HepG2 (cell line): ENCODE results near the gene GPA33. TPM values are rescaled to one million over a fixed set of nuclear protein-coding genes. Genes with fewer than 3 reads are reported as not detected.

Experiments used
- ELF1 ChIP-seq: sonication (generic); formaldehyde crosslinking; IDR thresholded peaks from 2 replicates; pipeline ENCODE4 v1.4.0; 2020; ENCODE audit warnings: missing genetic modification reagents
- ELF3 ChIP-seq: IDR thresholded peaks from 2 replicates; pipeline ENCODE4 v1.6.1; 2016; ENCODE audit warnings: missing genetic modification reagents, missing compliant biosample characterization
- EP300 ChIP-seq, 3 experiments: sonication (generic) in 1 of 3; formaldehyde crosslinking in 1 of 3; IDR thresholded peaks; 2 replicates each; pipeline versions ENCODE4 v1.5.1 to v1.6.1; 2011 to 2020; ENCODE audit warnings: low read depth in 2 of 3, low read length in 2 of 3, borderline replicate concordance in 1 of 3, improper control_type of control experiment in 1 of 3, mild to moderate bottlenecking in 1 of 3, missing genetic modification reagents in 1 of 3, moderate library complexity in 1 of 3
- EZH2 ChIP-seq: conservative IDR thresholded peaks from 2 replicates; pipeline ENCODE4 v1.6.1; 2012; ENCODE audit warnings: mild to moderate bottlenecking, low read depth, low read length, moderate library complexity
- FOXP1 ChIP-seq, 2 experiments: fragments of 450-650 bp in 1 of 2; IDR thresholded peaks; 2 replicates each; pipeline ENCODE4 v1.6.1; 2017 to 2018; ENCODE audit warnings: antibody characterized with exemption in 1 of 2
- GABPB1 ChIP-seq: IDR thresholded peaks from 2 replicates; pipeline ENCODE4 v1.6.1; 2016; ENCODE audit warnings: mild to moderate bottlenecking, missing genetic modification reagents, moderate library complexity, missing compliant biosample characterization
- KDM2A ChIP-seq: sonication (generic); formaldehyde crosslinking; IDR thresholded peaks from 2 replicates; pipeline ENCODE4 v1.4.0; 2020; ENCODE audit warnings: low read depth, missing genetic modification reagents, borderline replicate concordance
- MBD4 ChIP-seq: IDR thresholded peaks from 2 replicates; pipeline ENCODE4 v1.6.1; 2012; ENCODE audit warnings: low read length, inconsistent platforms, borderline replicate concordance
- MTF2 ChIP-seq: sonication (generic); formaldehyde crosslinking; IDR thresholded peaks from 2 replicates; pipeline ENCODE4 v1.5.0; 2020; ENCODE audit warnings: missing genetic modification reagents, borderline replicate concordance
- PAXIP1 ChIP-seq: sonication (generic); formaldehyde crosslinking; conservative IDR thresholded peaks from 2 replicates; pipeline ENCODE4 v1.4.0; 2020; ENCODE audit warnings: mild to moderate bottlenecking, missing genetic modification reagents, moderate library complexity
- PPARG ChIP-seq: conservative IDR thresholded peaks from 2 replicates; pipeline ENCODE4 v1.6.1; 2016; ENCODE audit warnings: missing biosample characterization, missing genetic modification reagents
- SMYD3 ChIP-seq: sonication (generic); formaldehyde crosslinking; IDR thresholded peaks from 2 replicates; pipeline ENCODE4 v1.8.1; 2023; ENCODE audit warnings: mild to moderate bottlenecking, missing genetic modification reagents
- SP140L ChIP-seq: sonication (generic); formaldehyde crosslinking; IDR thresholded peaks from 2 replicates; pipeline ENCODE4 v1.4.0; 2020; ENCODE audit warnings: missing genetic modification reagents, borderline replicate concordance
- STAT5B ChIP-seq: sonication (generic); formaldehyde crosslinking; IDR thresholded peaks from 2 replicates; pipeline ENCODE4 v1.4.0; 2020; ENCODE audit warnings: missing genetic modification reagents
- ZNF382 ChIP-seq: sonication (generic); formaldehyde crosslinking; IDR thresholded peaks from 2 replicates; pipeline ENCODE4 v1.5.0; 2020; ENCODE audit warnings: missing genetic modification reagents, mild to moderate bottlenecking, borderline replicate concordance
- ZNF430 ChIP-seq: sonication (generic); formaldehyde crosslinking; IDR thresholded peaks from 2 replicates; pipeline ENCODE4 v1.9.0; 2021; ENCODE audit warnings: mild to moderate bottlenecking, missing genetic modification reagents
- ZNF770 ChIP-seq: sonication (generic); formaldehyde crosslinking; IDR thresholded peaks from 2 replicates; pipeline ENCODE4 v1.5.0; 2020; ENCODE audit warnings: mild to moderate bottlenecking, missing genetic modification reagents
- polyA plus RNA-seq, 8 experiments: library from polyadenylated mRNA; depleted of rRNA in 3 of 8; stranded (reverse) in 7 of 8; unstranded in 1 of 8; fragments of >200 nt; fragmentation: Illumina TruSeq in 4 of 8; extraction: Trizol in 4 of 8; gene quantifications; 2 replicates each; pipeline versions ENCODE4 v1.2.1 to v1.2.3, GENCODE V29; 2011 to 2016; ENCODE audit warnings: low read depth in 4 of 8, missing spikeins in 1 of 8, mixed read lengths in 1 of 8; ENCODE audit not compliant: insufficient read depth in 1 of 8
- total RNA-seq, 5 experiments: library from RNA; depleted of rRNA; stranded (reverse); fragments of >200 nt; fragmentation: Illumina TruSeq; extraction: Trizol; gene quantifications; 2 replicates each; pipeline ENCODE4 v1.2.3, GENCODE V29; 2016; ENCODE audit warnings: low read depth in 1 of 5
- TF ChIP-seq, protein P1 (sequence below): fragments of 450-650 bp; IDR thresholded peaks from 2 replicates; pipeline ENCODE4 v1.6.1; 2016
- TF ChIP-seq, protein P2 (sequence below): IDR thresholded peaks from 2 replicates; pipeline ENCODE4 v1.6.1; 2016; ENCODE audit warnings: control low read depth
- TF ChIP-seq, protein P3 (sequence below): sonication (generic); formaldehyde crosslinking; IDR thresholded peaks from 2 replicates; pipeline ENCODE4 v1.9.0; 2021; ENCODE audit warnings: missing genetic modification reagents, borderline replicate concordance

GPA33 gene
- total and polyA plus RNA-seq, 2 of the 13 experiments (the other 11 are each of a cell fraction or from before 2014, with no cell fraction given), result not detected

DNA sequence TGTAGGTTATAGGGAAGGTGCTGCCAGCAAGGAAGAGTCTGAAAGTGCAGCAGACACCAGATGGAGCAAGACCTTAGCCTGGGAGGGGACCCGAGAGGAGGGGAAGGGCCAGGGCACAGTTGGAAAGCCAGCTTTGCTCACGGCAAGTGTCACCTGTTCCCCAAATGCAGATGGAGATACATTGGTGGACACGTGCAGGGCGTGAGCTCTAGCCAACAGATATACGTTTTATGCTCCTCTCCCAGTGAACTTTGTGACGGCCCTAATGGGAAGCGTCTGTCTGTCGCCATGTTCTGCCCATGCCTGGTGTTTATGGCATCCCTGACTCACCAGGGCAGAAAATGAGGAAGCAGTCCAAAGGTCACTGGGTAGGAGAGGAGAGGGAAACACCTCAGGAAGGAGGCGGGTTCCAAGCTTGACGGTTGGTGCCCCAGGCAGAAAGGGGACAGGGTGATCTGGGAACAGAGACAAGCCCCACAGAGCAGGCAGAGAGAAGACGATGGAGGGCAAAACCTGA is 7.6 kb downstream of the GPA33 start (continued):
- TF ChIP-seq, protein P1, sequence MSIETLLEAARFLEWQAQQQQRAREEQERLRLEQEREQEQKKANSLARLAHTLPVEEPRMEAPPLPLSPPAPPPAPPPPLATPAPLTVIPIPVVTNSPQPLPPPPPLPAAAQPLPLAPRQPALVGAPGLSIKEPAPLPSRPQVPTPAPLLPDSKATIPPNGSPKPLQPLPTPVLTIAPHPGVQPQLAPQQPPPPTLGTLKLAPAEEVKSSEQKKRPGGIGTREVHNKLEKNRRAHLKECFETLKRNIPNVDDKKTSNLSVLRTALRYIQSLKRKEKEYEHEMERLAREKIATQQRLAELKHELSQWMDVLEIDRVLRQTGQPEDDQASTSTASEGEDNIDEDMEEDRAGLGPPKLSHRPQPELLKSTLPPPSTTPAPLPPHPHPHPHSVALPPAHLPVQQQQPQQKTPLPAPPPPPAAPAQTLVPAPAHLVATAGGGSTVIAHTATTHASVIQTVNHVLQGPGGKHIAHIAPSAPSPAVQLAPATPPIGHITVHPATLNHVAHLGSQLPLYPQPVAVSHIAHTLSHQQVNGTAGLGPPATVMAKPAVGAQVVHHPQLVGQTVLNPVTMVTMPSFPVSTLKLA, result peak; percentile 21; the same call in 1 of the 2 replicates
- peak; percentile 60; the same call in 1 of the 2 replicates for TF ChIP-seq PPARG (CRISPR knock-in tag)
- TF ChIP-seq, protein P2, sequence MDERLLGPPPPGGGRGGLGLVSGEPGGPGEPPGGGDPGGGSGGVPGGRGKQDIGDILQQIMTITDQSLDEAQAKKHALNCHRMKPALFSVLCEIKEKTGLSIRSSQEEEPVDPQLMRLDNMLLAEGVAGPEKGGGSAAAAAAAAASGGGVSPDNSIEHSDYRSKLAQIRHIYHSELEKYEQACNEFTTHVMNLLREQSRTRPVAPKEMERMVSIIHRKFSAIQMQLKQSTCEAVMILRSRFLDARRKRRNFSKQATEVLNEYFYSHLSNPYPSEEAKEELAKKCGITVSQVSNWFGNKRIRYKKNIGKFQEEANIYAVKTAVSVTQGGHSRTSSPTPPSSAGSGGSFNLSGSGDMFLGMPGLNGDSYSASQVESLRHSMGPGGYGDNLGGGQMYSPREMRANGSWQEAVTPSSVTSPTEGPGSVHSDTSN (CRISPR knock-in tag), result no peak
- peak; percentile 42; the same call in 1 of the 2 replicates for TF ChIP-seq ELF1 (CRISPR knock-in tag)
- peak in 1 of 2 experiments; percentile 27; a peak in 1 of 4 replicates for TF ChIP-seq EP300 (IDR thresholded peaks at IDR 0.05; ENCODE audit: low read depth in 2 of 2, low read length in 2 of 2)
- no peak for TF ChIP-seq EP300 (CRISPR knock-in tag; IDR thresholded peaks at IDR 0.05; ENCODE audit: borderline replicate concordance)
- no peak for TF ChIP-seq SP140L (CRISPR knock-in tag)
- TF ChIP-seq EZH2, result no peak
- TF ChIP-seq, protein P3, sequence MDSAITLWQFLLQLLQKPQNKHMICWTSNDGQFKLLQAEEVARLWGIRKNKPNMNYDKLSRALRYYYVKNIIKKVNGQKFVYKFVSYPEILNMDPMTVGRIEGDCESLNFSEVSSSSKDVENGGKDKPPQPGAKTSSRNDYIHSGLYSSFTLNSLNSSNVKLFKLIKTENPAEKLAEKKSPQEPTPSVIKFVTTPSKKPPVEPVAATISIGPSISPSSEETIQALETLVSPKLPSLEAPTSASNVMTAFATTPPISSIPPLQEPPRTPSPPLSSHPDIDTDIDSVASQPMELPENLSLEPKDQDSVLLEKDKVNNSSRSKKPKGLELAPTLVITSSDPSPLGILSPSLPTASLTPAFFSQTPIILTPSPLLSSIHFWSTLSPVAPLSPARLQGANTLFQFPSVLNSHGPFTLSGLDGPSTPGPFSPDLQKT, result no peak
- 0 out of 2 replicates have a peak, but pooled peaks have one; percentile 25 for TF ChIP-seq PAXIP1
- TF ChIP-seq ZNF430 (CRISPR knock-in tag), result no peak
- no peak for TF ChIP-seq ZNF770 (CRISPR knock-in tag)
- no peak for TF ChIP-seq FOXP1 (IDR thresholded peaks at IDR 0.05)
- TF ChIP-seq FOXP1 (CRISPR knock-in tag; IDR thresholded peaks at IDR 0.05), result 0 out of 2 replicates have a peak, but pooled peaks have one; percentile 8
- TF ChIP-seq MBD4, result no peak
- no peak for TF ChIP-seq STAT5B (CRISPR knock-in tag)
- peak; percentile 62 for TF ChIP-seq ELF3 (CRISPR knock-in tag)
- TF ChIP-seq ZNF382 (CRISPR knock-in tag), result no peak
- 0 out of 2 replicates have a peak, but pooled peaks have one; percentile 37 for TF ChIP-seq KDM2A (CRISPR knock-in tag)
- no peak for TF ChIP-seq MTF2 (CRISPR knock-in tag)
- peak; percentile 16; the same call in 1 of the 2 replicates for TF ChIP-seq GABPB1 (CRISPR knock-in tag)
- TF ChIP-seq SMYD3 (CRISPR knock-in tag), result no peak
